Panc1 (cell line): Measurements from ENCODE around the gene GFRA1. TPM values are rescaled to one million over a fixed set of nuclear protein-coding genes. Genes with fewer than 3 reads are reported as not detected.

ENCODE experiments used
- ATAC-seq: fragments of 200-7000 bp; cut with Tn5 transposase; 2 replicates; pipeline ENCODE4 v1.9.1; 2020; ENCODE audit warnings: mild to moderate bottlenecking, moderate library complexity
- BruUV-seq: library from RNA; stranded (reverse); fragments of 400-500 nt; replicated peaks from 2 replicates; lab custom pipeline; 2021; lab: Mats Ljungman, UMichigan
- CTCF ChIA-PET: fragments of 300-600 bp; sonication (Branson Sonifier 250); formaldehyde crosslinking; loops from one replicate; lab custom pipeline; 2022; ENCODE audit warnings: antibody characterized with exemption; lab: Charles Lee
- POLR2A ChIA-PET: fragments of 300-600 bp; sonication (Branson Sonifier 250); formaldehyde crosslinking; loops from one replicate; lab custom pipeline; 2022; ENCODE audit warnings: antibody characterized with exemption; lab: Charles Lee
- DNase-seq: peaks from one replicate; pipeline ENCODE4 v3.0.0-alpha.2; 2010; ENCODE audit warnings: low read depth, low spot score
- H3K27ac ChIP-seq: 2 replicates; pipeline ENCODE4 v1.5.1; 2011; ENCODE audit warnings: mild to moderate bottlenecking, low read length, inconsistent platforms
- H3K27me3 ChIP-seq: fragments of 200-500 bp; sonication (Bioruptor generic); 2 replicates; pipeline ENCODE4 v1.6.0; 2014; ENCODE audit warnings: low read length, inconsistent platforms; ENCODE audit not compliant: control insufficient read depth, insufficient read depth
- H3K36me3 ChIP-seq: fragments of 200-500 bp; sonication (Bioruptor generic); 2 replicates; pipeline ENCODE4 v1.5.1; 2014; ENCODE audit warnings: inconsistent platforms, mild to moderate bottlenecking, low read length, moderate library complexity; ENCODE audit not compliant: control insufficient read depth, insufficient read depth
- H3K4me1 ChIP-seq: 2 replicates; pipeline ENCODE4 v1.5.1; 2011; ENCODE audit warnings: inconsistent platforms, mild to moderate bottlenecking, low read length, moderate library complexity; ENCODE audit not compliant: control insufficient read depth, insufficient read depth
- H3K4me3 ChIP-seq, 2 experiments: 2 replicates each; pipeline ENCODE4 v1.5.1; 2011 to 2012; ENCODE audit warnings: low read depth in 2 of 2, low read length in 2 of 2, mild to moderate bottlenecking in 2 of 2, inconsistent platforms in 1 of 2, moderate library complexity in 1 of 2
- H3K9me3 ChIP-seq: fragments of 200-500 bp; sonication (Bioruptor generic); 2 replicates; pipeline ENCODE4 v1.5.1; 2014; ENCODE audit warnings: low read depth, mild to moderate bottlenecking, inconsistent platforms, low read length, moderate library complexity; ENCODE audit not compliant: control insufficient read depth, insufficient read depth
- CTCF ChIP-seq: fragments of 450-650 bp; IDR thresholded peaks from 2 replicates; pipeline ENCODE4 v1.5.1; 2017; ENCODE audit warnings: mild to moderate bottlenecking
- POLR2AphosphoS5 ChIP-seq: IDR thresholded peaks from 2 replicates; pipeline ENCODE4 v1.6.1; 2012; ENCODE audit warnings: mild to moderate bottlenecking, low read depth, low read length, moderate library complexity
- REST ChIP-seq, 2 experiments: IDR thresholded peaks; 2 replicates each; pipeline ENCODE4 v1.6.1; 2011 to 2012; ENCODE audit warnings: low read depth in 2 of 2, control low read depth in 1 of 2, low read length in 1 of 2, mild to moderate bottlenecking in 1 of 2, moderate library complexity in 1 of 2; ENCODE audit not compliant: insufficient read depth in 1 of 2
- SIN3A ChIP-seq: IDR thresholded peaks from 2 replicates; pipeline ENCODE4 v1.6.1; 2012; ENCODE audit warnings: low read depth, mild to moderate bottlenecking, low read length, moderate library complexity, borderline replicate concordance; ENCODE audit not compliant: insufficient read depth
- TCF7L2 ChIP-seq: IDR thresholded peaks from 2 replicates; pipeline ENCODE4 v1.6.1; 2011; ENCODE audit warnings: mild to moderate bottlenecking, low read depth, low read length, inconsistent platforms
- in situ Hi-C: cut with HindIII; loops from 2 replicates; pipeline ENCODE4 v1.10.0; 2016; ENCODE audit warnings: low sequenced_read_pairs, low pct_unique_long_range_greater_than_20kb
- intact Hi-C: fragments of 100-400 bp; cut with micrococcal nuclease; formaldehyde crosslinking; loops from one replicate; pipeline ENCODE4 v1.10.0; 2022; ENCODE audit not compliant: unreplicated experiment
- total RNA-seq: library from RNA; stranded (reverse); gene quantifications from one replicate; pipeline ENCODE4 v1.2.1, GENCODE V29; 2021; ENCODE audit not compliant: unreplicated experiment

The GFRA1 gene
- total RNA-seq, 1 experiment from 2014 or later = 0.10 TPM

GRCh38 chr10:116270771-116271592 lies 2.0 kb downstream of the GFRA1 start:
- H3K36me3 ChIP-seq = no peaks in the 10 kb centered on the region; the same call in 1 of the 2 replicates
- in situ Hi-C loops (no loop called here), intact Hi-C loops (no loop called here)
- no TSS peak for BruUV-seq
- TF ChIP-seq CTCF (no peak), SIN3A (no peak), REST (IDR thresholded peaks at IDR 0.05; ENCODE audit: insufficient read depth in 1 of 2, low read depth in 2 of 2, low read length in 1 of 2) (no peak), TCF7L2 (no peak), POLR2AphosphoS5 (no peak)
- DNase-seq (no peak), ATAC-seq (no peak)
- POLR2A ChIA-PET = no interaction called here
- H3K4me3 ChIP-seq = peak overlapping the region in 1 of 2 experiments; percentile 41; a peak in 1 of 4 replicates
- peaks cover 4% of the 10 kb centered on the region; the same call in 1 of the 2 replicates for H3K4me1 ChIP-seq
- CTCF ChIA-PET = no interaction called here
- no peaks in the 10 kb centered on the region for H3K9me3 ChIP-seq
- H3K27ac ChIP-seq = no peak overlapping the region
- peaks cover 28% of the 10 kb centered on the region for H3K27me3 ChIP-seq

- intact Hi-C loops = no loop called here
- in situ Hi-C loops = no loop called here
- TF ChIP-seq POLR2AphosphoS5 = no peak
- TF ChIP-seq TCF7L2 = no peak
- no peak for TF ChIP-seq REST (IDR thresholded peaks at IDR 0.05; ENCODE audit: insufficient read depth in 1 of 2, low read depth in 2 of 2, low read length in 1 of 2)
- TF ChIP-seq SIN3A = no peak
- no peak for TF ChIP-seq CTCF
- ChIA-PET POLR2A (no interaction called here), CTCF (no interaction called here)
- H3K27me3 ChIP-seq = peaks cover 21% of the 10 kb centered on the region
- DNase-seq (no peak), ATAC-seq (no peak)
- peaks cover 4% of the 10 kb centered on the region; the same call in 1 of the 2 replicates for H3K4me1 ChIP-seq
- H3K36me3 ChIP-seq = no peaks in the 10 kb centered on the region; the same call in 1 of the 2 replicates
- BruUV-seq = no TSS peak
- H3K27ac ChIP-seq = no peak overlapping the region
- H3K4me3 ChIP-seq = no peak overlapping the region
- H3K9me3 ChIP-seq = no peaks in the 10 kb centered on the region
Observed at GRCh38 chr10:116270126-116270770, 2.8 kb downstream of the GFRA1 start.
